ENCODE measurements around the gene CLEC16A.
A peak's percentile ranks its signal among the peaks of the same experiment; 100 is the strongest.

CLEC16A gene

DNA sequence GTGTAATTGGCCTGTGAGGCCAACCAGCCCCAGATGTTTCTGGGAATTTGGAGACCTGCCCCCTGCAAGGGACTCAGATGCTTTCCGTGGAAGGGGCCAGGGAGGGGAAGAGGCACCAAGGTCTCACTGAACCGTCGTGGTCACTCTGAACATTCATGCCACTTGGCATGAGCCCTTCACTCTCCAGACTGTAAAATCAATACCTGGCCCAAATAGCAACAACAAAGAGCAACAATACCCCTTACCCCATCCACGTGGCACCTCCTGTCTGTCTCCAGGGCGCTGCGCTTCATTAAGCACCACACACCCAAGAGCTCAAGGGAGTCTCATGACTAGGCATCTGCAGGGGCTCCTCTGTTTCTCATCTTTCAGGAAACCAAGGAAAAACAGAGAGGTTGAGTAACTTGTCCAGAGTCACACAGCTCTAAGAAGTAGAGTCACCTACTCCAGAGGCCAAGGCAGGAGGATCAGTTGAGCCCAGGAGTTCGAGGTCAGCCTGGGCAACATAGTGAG, 258.8 kb downstream of the CLEC16A start:
- no peak for TF ChIP-seq CTCF (conservative IDR thresholded peaks at IDR 0.05; ENCODE audit: low read depth, low read length)
- no peak overlapping the region for H3K4me3 ChIP-seq (ENCODE audit: low read depth, low read length)
- no peak for DNase-seq (ENCODE audit: low read depth)

GRCh38 chr16:11204513-11205047, 260.2 kb downstream of the CLEC16A start:
- no peak overlapping the region for H3K4me3 ChIP-seq (ENCODE audit: low read depth, low read length)
- no peak for TF ChIP-seq CTCF (conservative IDR thresholded peaks at IDR 0.05; ENCODE audit: low read depth, low read length)
- DNase-seq (ENCODE audit: low read depth), result no peak

GRCh38 chr16:11205065-11205699, 260.8 kb downstream of the CLEC16A start:
- no peak for DNase-seq (ENCODE audit: low read depth)
- no peak for TF ChIP-seq CTCF (conservative IDR thresholded peaks at IDR 0.05; ENCODE audit: low read depth, low read length)

GRCh38 chr16:11205754-11206581, 261.6 kb downstream of the CLEC16A start:
- TF ChIP-seq CTCF (conservative IDR thresholded peaks at IDR 0.05; ENCODE audit: low read depth, low read length), result no peak
- H3K4me3 ChIP-seq (ENCODE audit: low read depth, low read length), result no peak overlapping the region
- peak; percentile 26 for DNase-seq (ENCODE audit: low read depth)

More at GRCh38 chr16:11205065-11205699, 260.8 kb downstream of the CLEC16A start:
- H3K4me3 ChIP-seq (ENCODE audit: low read depth, low read length), result no peak overlapping the region

GRCh38 chr16:11207646-11208045, 263.3 kb downstream of the CLEC16A start:
- TF ChIP-seq CTCF (conservative IDR thresholded peaks at IDR 0.05; ENCODE audit: low read depth, low read length), result no peak
- DNase-seq (ENCODE audit: low read depth), result no peak
- H3K4me3 ChIP-seq (ENCODE audit: low read depth, low read length), result no peak overlapping the region

DNA sequence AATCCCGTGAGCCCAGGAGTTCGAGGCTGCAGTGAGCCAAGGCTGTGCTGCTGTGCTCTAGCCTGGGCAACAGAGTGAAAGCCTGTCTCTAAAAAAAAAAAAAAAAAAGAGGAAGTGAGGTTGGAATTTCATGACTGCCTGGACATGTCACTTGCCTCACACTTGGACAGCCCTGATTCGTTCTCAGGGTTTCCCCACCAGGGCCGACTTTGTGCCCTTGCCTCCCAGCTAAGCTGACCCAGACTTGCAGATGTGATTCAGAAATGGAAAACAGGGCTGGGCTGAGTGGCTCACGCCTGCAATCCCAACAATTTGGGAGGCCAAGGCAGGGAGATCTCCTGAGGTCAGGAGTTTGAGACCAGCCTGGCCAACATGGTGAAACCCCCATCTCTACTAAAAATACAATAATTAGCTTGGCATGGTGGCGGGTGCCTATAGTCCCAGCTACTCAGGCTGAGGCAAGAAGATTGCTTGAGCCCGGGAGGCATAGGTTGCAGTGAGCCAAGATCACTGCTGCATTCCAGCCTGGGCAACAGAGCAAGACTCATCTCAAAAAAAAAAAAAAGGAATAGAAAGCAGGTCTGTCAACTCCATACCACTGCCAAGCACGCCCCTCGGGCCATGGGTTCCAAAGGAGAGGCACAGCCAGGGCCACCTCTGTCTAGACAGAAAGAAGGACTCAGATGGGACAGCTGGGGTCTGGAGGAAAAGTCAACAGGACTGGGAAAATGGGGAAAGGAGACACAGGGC, 264.7 kb downstream of the CLEC16A start:
- no peak for DNase-seq (ENCODE audit: low read depth)
- no peak for TF ChIP-seq CTCF (conservative IDR thresholded peaks at IDR 0.05; ENCODE audit: low read depth, low read length)
- H3K4me3 ChIP-seq (ENCODE audit: low read depth, low read length), result no peak overlapping the region
